K562 (cell line): ENCODE results near the gene ST6GAL1. TPM values are rescaled to one million over a fixed set of nuclear protein-coding genes. Genes with fewer than 3 reads are reported as not detected.

Experiments used
- ATAC-seq: fragments of 200-7000 bp; cut with Tn5 transposase; 3 replicates; pipeline ENCODE4 v1.9.1; 2020; ENCODE audit warnings: moderate library complexity
- BruUV-seq: library from RNA; stranded (reverse); fragments of 400-500 nt; replicated peaks from 2 replicates; lab custom pipeline; 2021; lab: Mats Ljungman, UMichigan
- CTCF ChIA-PET: fragments of 300-600 bp; formaldehyde crosslinking; extraction: SDS; loops from one replicate; lab custom pipeline; 2021; ENCODE audit warnings: low intra/inter-chr PET ratio; lab: Yijun Ruan, JAX
- POLR2A ChIA-PET: fragments of 300-600, 350-650 bp; sonication (Branson Sonifier 250); formaldehyde crosslinking; extraction: SDS; loops from one replicate; lab custom pipeline; 2021; ENCODE audit warnings: antibody characterized with exemption, inconsistent platforms; lab: Yijun Ruan, JAX
- DNase-seq, 4 experiments: peaks; one replicate each; pipeline versions ENCODE4 v3.0.0 to v3.0.0-alpha.2; 2011 to 2018; ENCODE audit warnings: low spot score in 3 of 4, mixed read lengths in 3 of 4; ENCODE audit errors: extremely low read depth in 1 of 4
- FAIRE-seq: peaks from 2 replicates; lab custom pipeline; 2011; peaks lifted over from hg19 to GRCh38; lab: Jason Lieb, UNC
- H2AFZ ChIP-seq: 2 replicates; pipeline ENCODE4 v1.6.0; 2011; ENCODE audit warnings: low read depth, low read length, control low read depth, inconsistent platforms
- H3K27ac ChIP-seq: fragments of 200-600 bp; 3 replicates; pipeline ENCODE4 v1.8.0; 2011; ENCODE audit warnings: low read depth, mild to moderate bottlenecking, control low read depth, inconsistent platforms, low read length, moderate library complexity, mixed read lengths; ENCODE audit errors: extremely low read depth
- H3K27me3 ChIP-seq, 2 experiments: fragments of 300-600 bp in 1 of 2; 2 replicates in 1 of 2; 3 replicates in 1 of 2; pipeline versions ENCODE4 v1.6.0 to v1.8.0; 2011; ENCODE audit warnings: inconsistent platforms in 2 of 2, low read length in 2 of 2, mild to moderate bottlenecking in 1 of 2, mixed read lengths in 1 of 2, moderate library complexity in 1 of 2; ENCODE audit not compliant: control insufficient read depth in 2 of 2, insufficient read depth in 2 of 2
- H3K36me3 ChIP-seq: fragments of 300-600 bp; 3 replicates; pipeline ENCODE4 v1.8.0; 2011; ENCODE audit warnings: mild to moderate bottlenecking, low read length, inconsistent platforms; ENCODE audit not compliant: control insufficient read depth, insufficient read depth
- H3K4me1 ChIP-seq, 2 experiments: fragments of 200-600 bp in 1 of 2; replicated peaks in 1 of 2; 2 replicates in 1 of 2; 3 replicates in 1 of 2; pipeline versions ENCODE4 v1.5.1 to v1.8.0; 2011; ENCODE audit warnings: inconsistent platforms in 2 of 2, low read length in 2 of 2, mild to moderate bottlenecking in 1 of 2, mixed read lengths in 1 of 2, moderate library complexity in 1 of 2; ENCODE audit not compliant: control insufficient read depth in 2 of 2, insufficient read depth in 2 of 2
- H3K4me2 ChIP-seq: 2 replicates; pipeline ENCODE4 v1.6.1; 2011; ENCODE audit warnings: low read length, control low read depth, inconsistent platforms, mixed read lengths; ENCODE audit not compliant: insufficient read depth
- H3K4me3 ChIP-seq: fragments of 200-600 bp; sonication (generic), shearing (Covaris generic); 2 replicates; pipeline ENCODE4 v1.5.1; 2016; ENCODE audit warnings: control low read depth, inconsistent platforms
- H3K79me2 ChIP-seq: fragments of 200-600 bp; 3 replicates; pipeline ENCODE4 v1.8.0; 2011; ENCODE audit warnings: low read length, inconsistent platforms; ENCODE audit not compliant: control insufficient read depth, insufficient read depth
- H3K9ac ChIP-seq, 2 experiments: 2 replicates each; pipeline versions ENCODE4 v1.6.0 to v1.6.1; 2011; ENCODE audit warnings: low read depth in 2 of 2, low read length in 2 of 2, control low read depth in 1 of 2, inconsistent platforms in 1 of 2, mild to moderate bottlenecking in 1 of 2, mixed read lengths in 1 of 2; ENCODE audit not compliant: insufficient read depth in 1 of 2
- H3K9me1 ChIP-seq: one replicate; pipeline ENCODE4 v1.6.0; 2011; ENCODE audit warnings: inconsistent platforms, mild to moderate bottlenecking, low read length, moderate library complexity; ENCODE audit not compliant: control insufficient read depth, insufficient read depth
- H3K9me3 ChIP-seq: replicated peaks from 2 replicates; pipeline ENCODE4 v1.5.1; 2011; ENCODE audit warnings: low read depth, low read length, inconsistent platforms; ENCODE audit not compliant: control insufficient read depth, insufficient read depth
- H4K20me1 ChIP-seq: replicated peaks from 2 replicates; pipeline ENCODE4 v1.6.1; 2011; ENCODE audit warnings: low read length, inconsistent platforms, mixed read lengths; ENCODE audit not compliant: control insufficient read depth, insufficient read depth
- ARHGAP35 ChIP-seq: fragments of 450-650 bp; IDR thresholded peaks from 2 replicates; pipeline ENCODE4 v1.6.1; 2018; ENCODE audit not compliant: partially characterized antibody
- EZH2 ChIP-seq: IDR thresholded peaks from 2 replicates; pipeline ENCODE4 v1.6.1; 2012; ENCODE audit warnings: low read depth, mild to moderate bottlenecking, inconsistent platforms, low read length, borderline replicate concordance
- FOXA3 ChIP-seq, 2 experiments: fragments of 450-650 bp in 1 of 2; sonication (generic) in 1 of 2; formaldehyde crosslinking; IDR thresholded peaks in 1 of 2; conservative IDR thresholded peaks in 1 of 2; 2 replicates each; pipeline versions ENCODE4 v1.4.0 to v1.8.0; 2020 to 2022; ENCODE audit warnings: mild to moderate bottlenecking in 2 of 2, missing genetic modification reagents in 1 of 2
- HDAC6 ChIP-seq: IDR thresholded peaks from 2 replicates; pipeline ENCODE4 v1.6.1; 2012; ENCODE audit warnings: low read depth, mild to moderate bottlenecking, control low read depth, inconsistent platforms, low read length, moderate library complexity
- MEF2D ChIP-seq: conservative IDR thresholded peaks from 2 replicates; pipeline ENCODE4 v1.6.1; 2016; ENCODE audit warnings: low read depth, missing genetic modification characterization, missing compliant biosample characterization
- PRMT5 ChIP-seq: sonication (generic); formaldehyde crosslinking; IDR thresholded peaks from 2 replicates; pipeline ENCODE4 v1.5.0; 2020; ENCODE audit warnings: missing genetic modification reagents
- PTTG1 ChIP-seq: fragments of 450-650 bp; IDR thresholded peaks from 2 replicates; pipeline ENCODE4 v1.6.1; 2016; ENCODE audit warnings: low read depth, mild to moderate bottlenecking, missing genetic modification characterization, missing compliant biosample characterization
- PYGO2 ChIP-seq: fragments of 450-650 bp; IDR thresholded peaks from 2 replicates; pipeline ENCODE4 v1.6.1; 2016; ENCODE audit warnings: mild to moderate bottlenecking, missing genetic modification characterization, moderate library complexity, missing compliant biosample characterization
- RCOR1 ChIP-seq, 2 experiments: IDR thresholded peaks; 2 replicates each; pipeline ENCODE4 v1.6.1; 2012; ENCODE audit warnings: low read depth in 2 of 2, low read length in 2 of 2, borderline replicate concordance in 1 of 2, improper control_type of control experiment in 1 of 2
- SMARCA4 ChIP-seq: fragments of 450-650 bp; IDR thresholded peaks from 2 replicates; pipeline ENCODE4 v1.6.1; 2016
- SOX6 ChIP-seq: fragments of 450-650 bp; IDR thresholded peaks from 2 replicates; pipeline ENCODE4 v1.6.1; 2014; ENCODE audit warnings: mild to moderate bottlenecking
- TCF3 ChIP-seq: sonication (generic); formaldehyde crosslinking; IDR thresholded peaks from 2 replicates; pipeline ENCODE4 v1.4.0; 2020; ENCODE audit warnings: mild to moderate bottlenecking, missing genetic modification reagents
- U2AF1 ChIP-seq: fragments of 200-400 bp; formaldehyde crosslinking; optimal IDR thresholded peaks from 2 replicates; pipeline ENCODE3; 2017; ENCODE audit warnings: mild to moderate bottlenecking, low read depth, low read length, moderate library complexity
- XRCC4 ChIP-seq: IDR thresholded peaks from one replicate; pipeline ENCODE4 v1.6.1; 2011; ENCODE audit not compliant: insufficient read depth, insufficient read length; ENCODE audit errors: extremely low read depth
- ZNF197 ChIP-seq: fragments of 200-800 bp; sonication (Bioruptor generic); IDR thresholded peaks from 2 replicates; pipeline ENCODE4 v1.6.1; 2016; ENCODE audit warnings: low read depth, missing genetic modification characterization, missing compliant biosample characterization
- ZNF644 ChIP-seq: fragments of 200-800 bp; sonication (Bioruptor generic); IDR thresholded peaks from 2 replicates; pipeline ENCODE4 v1.6.1; 2016; ENCODE audit warnings: low read depth, missing genetic modification characterization, missing compliant biosample characterization
- ZZZ3 ChIP-seq: fragments of 450-650 bp; IDR thresholded peaks from 2 replicates; pipeline ENCODE4 v1.6.1; 2016; ENCODE audit warnings: antibody characterized with exemption, mild to moderate bottlenecking, moderate library complexity
- WGBS: fragments of 100-300 bp; shearing (Covaris generic); methylation state at CpG from one replicate; pipeline ENCODE4 v1.1.6; 2016; ENCODE audit warnings: low coverage, mixed read lengths; ENCODE audit not compliant: insufficient coverage; ENCODE audit errors: missing lambda C conversion rate; 5-methylcytosine and 5-hydroxymethylcytosine counted together
- in situ Hi-C: fragments of 300-500 bp; cut with MboI; formaldehyde crosslinking; loops from 4 replicates; pipeline ENCODE4 v1.15.0; 2018; ENCODE audit warnings: inconsistent platforms, mixed read lengths
- intact Hi-C: fragments of 100-400 bp; cut with micrococcal nuclease; formaldehyde crosslinking; loops from 2 replicates; pipeline ENCODE4 v1.14.2; 2022
- polyA plus RNA-seq, 8 experiments: library from polyadenylated mRNA; depleted of rRNA in 4 of 8; stranded (reverse) in 5 of 8; unstranded in 3 of 8; fragments of >200 nt; fragmentation: Nextera tagmentation in 2 of 8; fragmentation: Illumina TruSeq in 1 of 8; extraction: Ambion mirVana in 2 of 8; extraction: Trizol in 1 of 8; gene quantifications; 2 replicates each; pipeline versions ENCODE4 v1.2.1 to v1.2.3, GENCODE V29; 2011 to 2014; ENCODE audit warnings: inconsistent platforms in 1 of 8, missing spikeins in 1 of 8
- total RNA-seq, 7 experiments: library from RNA; depleted of rRNA in 6 of 7; stranded (reverse); fragments of >200 nt in 6 of 7; fragmentation: Illumina TruSeq in 2 of 7; extraction: Trizol in 2 of 7; gene quantifications; 2 replicates each; pipeline versions ENCODE4 v1.2.1 to v1.2.3, GENCODE V29; 2011 to 2021; ENCODE audit warnings: low replicate concordance in 1 of 7
- TF ChIP-seq, protein P1 (sequence below): fragments of 450-650 bp; formaldehyde crosslinking; IDR thresholded peaks from 2 replicates; pipeline ENCODE4 v1.4.0; 2022; ENCODE audit warnings: missing genetic modification characterization
- TF ChIP-seq, protein P2 (sequence below), 2 experiments: IDR thresholded peaks; 2 replicates each; pipeline ENCODE4 v1.6.1; 2011; ENCODE audit warnings: borderline replicate concordance in 1 of 2, control low read depth in 1 of 2, low read depth in 1 of 2, low read length in 1 of 2, mild to moderate bottlenecking in 1 of 2, mixed read lengths in 1 of 2, moderate library complexity in 1 of 2; ENCODE audit not compliant: insufficient read depth in 1 of 2, insufficient read length in 1 of 2, poor library complexity in 1 of 2, severe bottlenecking in 1 of 2; ENCODE audit errors: extremely low read depth in 1 of 2

Gene ST6GAL1
- total and polyA plus RNA-seq, 9 of the 15 experiments (the other 6 are each of a cell fraction or from before 2014, with no cell fraction given): 31.9 to 145 (median 71.0) TPM

DNA sequence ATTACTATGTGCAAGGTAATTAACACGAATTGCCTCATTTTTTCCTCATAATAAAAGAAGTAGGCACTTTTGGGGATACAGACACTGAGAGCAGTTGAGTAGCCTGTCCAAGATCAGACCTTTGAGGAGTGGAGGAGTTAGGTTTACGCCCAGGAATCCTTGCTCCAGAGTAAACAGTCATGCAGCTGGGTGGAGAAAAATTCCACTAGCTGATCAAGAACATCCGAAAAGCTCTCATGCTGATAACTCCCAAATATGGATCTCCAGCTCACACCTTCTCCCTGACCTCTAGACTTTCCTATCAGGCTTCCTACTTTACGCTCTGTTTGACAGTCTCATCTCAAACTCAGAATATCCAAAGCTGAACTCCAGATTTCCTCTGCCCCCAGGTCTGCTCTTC is 53.3 kb downstream of the ST6GAL1 start (continued):
- no peak for TF ChIP-seq XRCC4
- no peak for TF ChIP-seq FOXA3 (CRISPR knock-in tag; conservative IDR thresholded peaks at IDR 0.05 in 1 of 2, IDR thresholded peaks at IDR 0.05 in 1 of 2)
- no peak for TF ChIP-seq ARHGAP35

DNA sequence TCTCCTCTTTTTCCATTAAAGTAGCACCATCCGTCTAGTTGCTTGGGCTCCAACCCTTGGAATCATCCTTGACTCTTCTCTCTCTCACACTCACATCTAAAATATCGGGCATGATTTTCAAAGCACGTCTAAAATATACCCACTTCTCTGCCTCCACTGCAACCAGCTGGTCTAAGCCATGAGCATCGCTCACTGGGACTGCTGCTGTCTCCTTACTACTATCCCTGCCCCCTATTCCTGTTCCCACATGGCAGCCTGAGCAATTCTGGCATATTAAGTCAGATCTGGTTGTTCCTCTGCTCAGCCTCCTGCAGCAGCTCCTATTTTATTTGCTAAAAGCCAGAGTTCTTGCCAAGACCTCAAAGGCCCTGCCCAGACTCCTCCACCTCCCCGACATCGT is 53.7 kb downstream of the ST6GAL1 start:
- Histone ChIP-seq H3K27ac (no peak overlapping the region), H3K9ac (no peak overlapping the region), H3K4me2 (no peak overlapping the region), H3K27me3 (no peaks in the 10 kb centered on the region), H3K36me3 (peaks cover 65% of the 10 kb centered on the region; the same call in 2 of the 3 replicates), H3K4me1 (peaks cover 10 to 26% of the 10 kb centered on the region in 2 experiments), H3K9me3 (no peaks in the 10 kb centered on the region), H3K9me1 (no peaks in the 10 kb centered on the region), H4K20me1 (no peaks in the 10 kb centered on the region), H3K79me2 (peaks cover 11% of the 10 kb centered on the region; the same call in 1 of the 3 replicates), H2AFZ (no peak overlapping the region), H3K4me3 (no peak overlapping the region)
- BruUV-seq: no TSS peak
- FAIRE-seq: no peak
- in situ Hi-C loops: no loop called here
- TF ChIP-seq ZNF197 (CRISPR knock-in tag): no peak
- TF ChIP-seq ZNF644 (tag): no peak
- TF ChIP-seq SMARCA4: no peak
- no peak for TF ChIP-seq TCF3 (CRISPR knock-in tag)
- TF ChIP-seq RCOR1 (IDR thresholded peaks at IDR 0.05; ENCODE audit: borderline replicate concordance in 1 of 2, low read depth in 2 of 2, low read length in 2 of 2): no peak
- no peak for TF ChIP-seq SOX6
- TF ChIP-seq EZH2: no peak
- no peak for TF ChIP-seq ZZZ3
- TF ChIP-seq MEF2D (tag): no peak
- no peak for TF ChIP-seq U2AF1
- TF ChIP-seq PTTG1 (tag): no peak
- TF ChIP-seq PRMT5 (CRISPR knock-in tag): no peak
- TF ChIP-seq, protein P1, sequence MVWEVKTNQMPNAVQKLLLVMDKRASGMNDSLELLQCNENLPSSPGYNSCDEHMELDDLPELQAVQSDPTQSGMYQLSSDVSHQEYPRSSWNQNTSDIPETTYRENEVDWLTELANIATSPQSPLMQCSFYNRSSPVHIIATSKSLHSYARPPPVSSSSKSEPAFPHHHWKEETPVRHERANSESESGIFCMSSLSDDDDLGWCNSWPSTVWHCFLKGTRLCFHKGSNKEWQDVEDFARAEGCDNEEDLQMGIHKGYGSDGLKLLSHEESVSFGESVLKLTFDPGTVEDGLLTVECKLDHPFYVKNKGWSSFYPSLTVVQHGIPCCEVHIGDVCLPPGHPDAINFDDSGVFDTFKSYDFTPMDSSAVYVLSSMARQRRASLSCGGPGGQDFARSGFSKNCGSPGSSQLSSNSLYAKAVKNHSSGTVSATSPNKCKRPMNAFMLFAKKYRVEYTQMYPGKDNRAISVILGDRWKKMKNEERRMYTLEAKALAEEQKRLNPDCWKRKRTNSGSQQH: no peak
- TF ChIP-seq HDAC6: no peak
- TF ChIP-seq PYGO2 (tag): no peak
- TF ChIP-seq, protein P2, sequence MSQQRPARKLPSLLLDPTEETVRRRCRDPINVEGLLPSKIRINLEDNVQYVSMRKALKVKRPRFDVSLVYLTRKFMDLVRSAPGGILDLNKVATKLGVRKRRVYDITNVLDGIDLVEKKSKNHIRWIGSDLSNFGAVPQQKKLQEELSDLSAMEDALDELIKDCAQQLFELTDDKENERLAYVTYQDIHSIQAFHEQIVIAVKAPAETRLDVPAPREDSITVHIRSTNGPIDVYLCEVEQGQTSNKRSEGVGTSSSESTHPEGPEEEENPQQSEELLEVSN (IDR thresholded peaks at IDR 0.05; ENCODE audit: borderline replicate concordance in 1 of 2, extremely low read depth in 1 of 2, insufficient read depth in 1 of 2, insufficient read length in 1 of 2, low read depth in 1 of 2, low read length in 1 of 2, poor library complexity in 1 of 2, severe bottlenecking in 1 of 2): no peak
- no peak for ATAC-seq
- 84% methylated on average over 4 of the region's 6 CpGs for WGBS
- ChIA-PET CTCF (no interaction called here), POLR2A (no interaction called here)
- DNase-seq: no peak
- intact Hi-C loops: no loop called here
